GM19035 (cell line): ENCODE measurements around the gene TSHZ2.
"Not testable (repeated sequence)": the region's sequence is repeated elsewhere in the genome, so short reads cannot be mapped to it uniquely, and the experiment has no call there.

ENCODE experiments used
- ATAC-seq: cut with Tn5 transposase; IDR thresholded peaks from one replicate; pipeline ENCODE4 v1.9.1; 2021; ENCODE audit not compliant: unreplicated experiment

TSHZ2 gene

GRCh38 chr20:53366928-53367327 is 394.8 kb downstream of the TSHZ2 start:
- ATAC-seq = not testable (repeated sequence)

GRCh38 chr20:53369871-53370270 is 397.7 kb downstream of the TSHZ2 start:
- no peak for ATAC-seq

GRCh38 chr20:53370345-53370961 is 398.3 kb downstream of the TSHZ2 start:
- ATAC-seq = no peak

- ATAC-seq = no peak
These were observed 399.1 kb downstream of the TSHZ2 start for GRCh38 chr20:53371216-53371615.

- ATAC-seq = no peak
These were observed 403.9 kb downstream of the TSHZ2 start for GRCh38 chr20:53376021-53376420.

- ATAC-seq = no peak
These were observed 407.1 kb downstream of the TSHZ2 start for GRCh38 chr20:53379014-53379832.

GRCh38 chr20:53379833-53380120 is 407.6 kb downstream of the TSHZ2 start:
- ATAC-seq = no peak

GRCh38 chr20:53381568-53382262 is 409.6 kb downstream of the TSHZ2 start:
- ATAC-seq = no peak

- ATAC-seq = no peak
These were observed 410.2 kb downstream of the TSHZ2 start for GRCh38 chr20:53382263-53382844.

GRCh38 chr20:53383916-53384315 is 411.8 kb downstream of the TSHZ2 start:
- ATAC-seq = no peak

- ATAC-seq = no peak
These were observed 412.2 kb downstream of the TSHZ2 start for GRCh38 chr20:53384392-53384791.

GRCh38 chr20:53385941-53386767 is 414.0 kb downstream of the TSHZ2 start:
- no peak for ATAC-seq

- ATAC-seq = no peak
These were observed 416.0 kb downstream of the TSHZ2 start for GRCh38 chr20:53387983-53388675.

GRCh38 chr20:53389516-53390300 is 417.6 kb downstream of the TSHZ2 start:
- no peak for ATAC-seq

GRCh38 chr20:53390770-53391169 is 418.6 kb downstream of the TSHZ2 start:
- no peak for ATAC-seq

GRCh38 chr20:53394433-53394832 is 422.3 kb downstream of the TSHZ2 start:
- ATAC-seq = no peak

GRCh38 chr20:53395188-53395923 is 423.2 kb downstream of the TSHZ2 start:
- ATAC-seq = no peak

GRCh38 chr20:53399083-53399482 is 426.9 kb downstream of the TSHZ2 start:
- ATAC-seq = no peak
